A549 (cell line): ENCODE measurements around the gene CYP26C1. TPM values are rescaled to one million over a fixed set of nuclear protein-coding genes. Genes with fewer than 3 reads are reported as not detected.

Source experiments
- ATAC-seq, 2 experiments: fragments of 200-7000 bp in 1 of 2; fragments of >200 bp in 1 of 2; cut with Nextera tagmentation in 1 of 2; cut with Tn5 transposase in 1 of 2; 3 replicates each; pipeline versions ENCODE4 v1.8.0 to v1.9.1; 2018 to 2020; ENCODE audit warnings: mild to moderate bottlenecking in 1 of 2, moderate library complexity in 1 of 2
- CTCF ChIA-PET: fragments of 300-600 bp; sonication (Branson Sonifier 250); formaldehyde crosslinking; extraction: SDS; loops from one replicate; lab custom pipeline; 2021; ENCODE audit warnings: antibody characterized with exemption, inconsistent platforms; lab: Yijun Ruan, JAX
- POLR2A ChIA-PET: fragments of 350-600 bp; formaldehyde crosslinking; extraction: SDS; loops from one replicate; lab custom pipeline; 2021; ENCODE audit warnings: antibody characterized with exemption, inconsistent platforms; lab: Yijun Ruan, JAX
- DNase-seq, 2 experiments: peaks; one replicate each; pipeline versions ENCODE4 v3.0.0 to v3.0.0-alpha.2; 2011 to 2016; ENCODE audit warnings: low read depth in 1 of 2, low spot score in 1 of 2
- FAIRE-seq: peaks from 2 replicates; lab custom pipeline; 2011; peaks lifted over from hg19 to GRCh38; lab: Jason Lieb, UNC
- H3K27ac ChIP-seq, 2 experiments: fragments of >200 bp; sonication (Bioruptor Twin); formaldehyde crosslinking; 3 replicates each; pipeline ENCODE4 v1.5.1; 2016 to 2017
- H3K4me1 ChIP-seq: fragments of >200 bp; sonication (Bioruptor Twin); formaldehyde crosslinking; 3 replicates; pipeline ENCODE4 v1.6.1; 2016
- H3K4me2 ChIP-seq: fragments of >200 bp; sonication (Bioruptor Twin); formaldehyde crosslinking; 3 replicates; pipeline ENCODE4 v1.6.1; 2016
- H3K4me3 ChIP-seq: fragments of >200 bp; sonication (Bioruptor Twin); formaldehyde crosslinking; 3 replicates; pipeline ENCODE4 v1.5.1; 2016
- H3K9me3 ChIP-seq: fragments of >200 bp; sonication (Bioruptor Twin); formaldehyde crosslinking; 3 replicates; pipeline ENCODE4 v1.6.1; 2016
- CBX8 ChIP-seq: fragments of 200-600 bp; sonication (generic); IDR thresholded peaks from 2 replicates; pipeline ENCODE4 v1.6.1; 2016
- CHD4 ChIP-seq: fragments of 200-600 bp; sonication (generic); IDR thresholded peaks from 2 replicates; pipeline ENCODE4 v1.6.1; 2016; ENCODE audit warnings: antibody characterized with exemption, mild to moderate bottlenecking, borderline replicate concordance
- E2F6 ChIP-seq: IDR thresholded peaks from 2 replicates; pipeline ENCODE4 v1.6.1; 2012; ENCODE audit warnings: low read depth, borderline replicate concordance
- ELK1 ChIP-seq: fragments of 150-350 bp; IDR thresholded peaks from 2 replicates; pipeline ENCODE4 v1.6.1; 2014; ENCODE audit warnings: low read depth, mild to moderate bottlenecking, low read length
- FOSL2 ChIP-seq, 2 experiments: fragments of 450-650 bp in 1 of 2; fragments of >200 bp in 1 of 2; sonication (Bioruptor Twin) in 1 of 2; formaldehyde crosslinking; IDR thresholded peaks; 2 replicates each; pipeline versions ENCODE4 v1.5.0 to v1.6.1; 2016 to 2020; ENCODE audit warnings: mild to moderate bottlenecking in 1 of 2, moderate library complexity in 1 of 2
- HDAC2 ChIP-seq: fragments of 200-600 bp; sonication (generic); IDR thresholded peaks from 2 replicates; pipeline ENCODE4 v1.6.1; 2016
- HOXB13 ChIP-seq: fragments of 250-450 bp; sonication (Bioruptor Pico); IDR thresholded peaks from 2 replicates; pipeline ENCODE4 v1.5.0; 2020; ENCODE audit warnings: low read depth, mild to moderate bottlenecking, moderate library complexity
- HOXB5 ChIP-seq: fragments of 250-450 bp; sonication (Bioruptor Pico); IDR thresholded peaks from 2 replicates; pipeline ENCODE4 v1.5.0; 2020; ENCODE audit warnings: mild to moderate bottlenecking, moderate library complexity
- KDM1A ChIP-seq: fragments of 200-600 bp; sonication (generic); IDR thresholded peaks from 2 replicates; pipeline ENCODE4 v1.6.1; 2016; ENCODE audit warnings: low read depth, mild to moderate bottlenecking
- POLR2A ChIP-seq: IDR thresholded peaks from 2 replicates; pipeline ENCODE4 v1.6.1; 2012; ENCODE audit warnings: mild to moderate bottlenecking, low read length
- REST ChIP-seq: fragments of 200-600 bp; sonication (generic); IDR thresholded peaks from 2 replicates; pipeline ENCODE4 v1.6.1; 2016; ENCODE audit warnings: antibody characterized with exemption, mild to moderate bottlenecking, moderate library complexity
- RNF2 ChIP-seq: fragments of 200-600 bp; sonication (generic); IDR thresholded peaks from 2 replicates; pipeline ENCODE4 v1.6.1; 2016; ENCODE audit warnings: low read depth, mild to moderate bottlenecking, antibody characterized with exemption, moderate library complexity, borderline replicate concordance
- SMC3 ChIP-seq: fragments of >200 bp; sonication (Bioruptor Twin); formaldehyde crosslinking; IDR thresholded peaks from 3 replicates; pipeline ENCODE4 v1.6.1; 2018; ENCODE audit warnings: inconsistent platforms
- SREBF2 ChIP-seq: fragments of 450-650 bp; IDR thresholded peaks from 2 replicates; pipeline ENCODE4 v1.6.1; 2014; ENCODE audit warnings: mild to moderate bottlenecking, moderate library complexity
- ZNF302 ChIP-seq: fragments of 250-450 bp; sonication (Bioruptor Pico); IDR thresholded peaks from 2 replicates; pipeline ENCODE4 v1.9.0; 2021; ENCODE audit warnings: inconsistent platforms, mild to moderate bottlenecking, moderate library complexity
- WGBS: methylation state at CpG from one replicate; pipeline ENCODE4 v1.1.6; 2017; ENCODE audit errors: missing lambda C conversion rate; 5-methylcytosine and 5-hydroxymethylcytosine counted together
- polyA plus RNA-seq, 4 experiments: library from polyadenylated mRNA; depleted of rRNA in 3 of 4; stranded (reverse); fragments of >200 nt; fragmentation: RNase III in 1 of 4; extraction: RNeasy Plus Mini Kit Qiagen cat#74134 plus additional on column Dnase treatment in 1 of 4; gene quantifications; 2 replicates in 3 of 4; 3 replicates in 1 of 4; pipeline ENCODE4 v1.2.3, GENCODE V29; 2011 to 2017
- TF ChIP-seq, protein P1 (sequence below): fragments of >200 bp; sonication (Bioruptor Twin); formaldehyde crosslinking; IDR thresholded peaks from 3 replicates; pipeline ENCODE4 v1.5.1; 2016

CYP26C1 gene
- polyA plus RNA-seq, 2 of the 4 experiments (the other 2 are of a cell fraction), result not detected

DNA sequence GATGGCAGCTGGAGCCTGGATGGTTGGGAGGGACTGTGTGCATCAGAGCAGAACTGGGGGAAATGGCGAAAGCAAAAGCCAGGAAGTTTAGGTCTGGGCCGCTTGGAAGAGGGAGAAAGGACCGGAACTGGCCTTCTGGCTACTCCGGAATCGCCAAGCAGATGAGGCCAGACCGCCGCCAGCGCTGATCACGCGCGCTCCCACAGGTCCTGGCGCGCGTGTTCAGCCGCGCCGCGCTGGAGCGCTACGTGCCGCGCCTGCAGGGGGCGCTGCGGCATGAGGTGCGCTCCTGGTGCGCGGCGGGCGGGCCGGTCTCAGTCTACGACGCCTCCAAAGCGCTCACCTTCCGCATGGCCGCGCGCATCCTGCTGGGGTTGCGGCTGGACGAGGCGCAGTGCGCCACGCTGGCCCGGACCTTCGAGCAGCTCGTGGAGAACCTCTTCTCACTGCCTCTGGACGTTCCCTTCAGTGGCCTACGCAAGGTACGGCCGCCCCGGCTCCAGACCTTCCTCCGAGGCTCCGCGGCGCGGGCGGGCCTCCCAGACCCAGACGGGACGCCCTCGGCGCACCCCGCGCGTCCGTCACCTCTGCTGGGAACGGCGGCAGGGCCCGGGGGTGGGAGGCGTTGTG, 2.0 kb downstream of the CYP26C1 start:
- DNase-seq, result peak in 1 of 2 experiments; percentile 38
- CTCF ChIA-PET, result interaction anchor here (1.0 to 3.5 kb wide), 9 partner anchors 7 to 98 kb away, joined by 3 to 17 read pairs (median 4); partner anchors contain the start of gene CYP26A1
- no peak for TF ChIP-seq CHD4
- TF ChIP-seq, protein P1, sequence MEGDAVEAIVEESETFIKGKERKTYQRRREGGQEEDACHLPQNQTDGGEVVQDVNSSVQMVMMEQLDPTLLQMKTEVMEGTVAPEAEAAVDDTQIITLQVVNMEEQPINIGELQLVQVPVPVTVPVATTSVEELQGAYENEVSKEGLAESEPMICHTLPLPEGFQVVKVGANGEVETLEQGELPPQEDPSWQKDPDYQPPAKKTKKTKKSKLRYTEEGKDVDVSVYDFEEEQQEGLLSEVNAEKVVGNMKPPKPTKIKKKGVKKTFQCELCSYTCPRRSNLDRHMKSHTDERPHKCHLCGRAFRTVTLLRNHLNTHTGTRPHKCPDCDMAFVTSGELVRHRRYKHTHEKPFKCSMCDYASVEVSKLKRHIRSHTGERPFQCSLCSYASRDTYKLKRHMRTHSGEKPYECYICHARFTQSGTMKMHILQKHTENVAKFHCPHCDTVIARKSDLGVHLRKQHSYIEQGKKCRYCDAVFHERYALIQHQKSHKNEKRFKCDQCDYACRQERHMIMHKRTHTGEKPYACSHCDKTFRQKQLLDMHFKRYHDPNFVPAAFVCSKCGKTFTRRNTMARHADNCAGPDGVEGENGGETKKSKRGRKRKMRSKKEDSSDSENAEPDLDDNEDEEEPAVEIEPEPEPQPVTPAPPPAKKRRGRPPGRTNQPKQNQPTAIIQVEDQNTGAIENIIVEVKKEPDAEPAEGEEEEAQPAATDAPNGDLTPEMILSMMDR, result peak; percentile 44
- no peak overlapping the region for H3K4me2 ChIP-seq
- no peaks in the 10 kb centered on the region for H3K4me1 ChIP-seq
- no peak overlapping the region for H3K4me3 ChIP-seq
- POLR2A ChIA-PET, result no interaction called here
- no peaks in the 10 kb centered on the region for H3K9me3 ChIP-seq
- no peak for FAIRE-seq
- WGBS, result 68% methylated on average over 65 of the region's 68 CpGs
- ATAC-seq, result peak; percentile 40 to 84; a peak in 4 of 6 replicates
- no peak overlapping the region for H3K27ac ChIP-seq

- DNase-seq (no peak), FAIRE-seq (no peak), ATAC-seq (no peak; a peak in 1 of 6 replicates)
- CTCF ChIA-PET, result interaction anchor here (0.8 to 3.5 kb wide), 6 partner anchors 10 to 275 kb away, joined by 3 to 17 read pairs (median 4); partner anchors contain the start of gene CYP26A1
- Histone ChIP-seq H3K4me2 (no peak overlapping the region), H3K4me3 (no peak overlapping the region)
- POLR2A ChIA-PET, result no interaction called here
- 89% methylated on average over 20 of the region's 43 CpGs for WGBS
- TF ChIP-seq FOSL2 (IDR thresholded peaks at IDR 0.05) (no peak), FOSL2 (CRISPR knock-in tag; IDR thresholded peaks at IDR 0.05) (no peak), ZNF302 (no peak), HOXB5 (CRISPR knock-in tag) (no peak), RNF2 (no peak), KDM1A (no peak), SMC3 (no peak), HDAC2 (no peak), POLR2A (no peak), REST (no peak), ELK1 (no peak), SREBF2 (no peak), HOXB13 (CRISPR knock-in tag) (no peak), CBX8 (no peak), E2F6 (no peak)
- TF ChIP-seq, protein P1, result no peak
- TF ChIP-seq, all 56 proteins: peak for 0
- H3K27ac ChIP-seq, result no peak overlapping the region
- H3K4me1 ChIP-seq, result no peaks in the 10 kb centered on the region
- H3K9me3 ChIP-seq, result no peaks in the 10 kb centered on the region
These were observed 2.8 kb downstream of the CYP26C1 start for GRCh38 chr10:93063144-93063976.
